Astrocyte of the spinal cord (primary cell): ENCODE data around the gene CAPS.
A peak's percentile ranks its signal among the peaks of the same experiment; 100 is the strongest.

ENCODE experiments used
- DNase-seq: peaks from one replicate; pipeline ENCODE4 v3.0.0; 2011; ENCODE audit warnings: low read depth, low spot score
- H3K4me3 ChIP-seq: 2 replicates; pipeline ENCODE4 v1.5.1; 2011; ENCODE audit warnings: low read depth, mild to moderate bottlenecking, low read length, moderate library complexity
- CTCF ChIP-seq: IDR thresholded peaks from 2 replicates; pipeline ENCODE4 v1.5.1; 2012; ENCODE audit warnings: low read depth, mild to moderate bottlenecking, low read length, inconsistent platforms
- in situ Hi-C: cut with HindIII; loops from 2 replicates; pipeline ENCODE4 v1.10.0; 2017; ENCODE audit warnings: low sequenced_read_pairs

Gene CAPS

DNA sequence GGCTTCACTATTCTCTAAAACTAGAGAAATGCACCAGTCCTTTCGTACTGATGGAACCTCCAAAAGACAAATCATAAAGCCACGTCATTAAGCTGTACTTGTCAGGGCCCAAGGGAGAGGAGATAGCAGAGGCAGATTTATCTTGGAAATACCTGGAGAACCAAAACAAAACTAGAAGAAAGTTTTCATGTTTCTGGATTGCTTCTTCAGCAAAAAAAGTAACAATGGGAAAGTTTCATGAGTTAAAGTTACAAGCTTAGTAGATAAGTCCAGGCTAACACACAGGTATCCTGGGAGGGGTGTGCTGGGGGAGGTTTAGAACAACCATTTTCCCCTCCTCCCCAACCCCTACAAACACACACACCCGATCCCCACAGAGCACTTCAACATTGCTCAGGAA, 42.3 kb downstream of the CAPS start:
- TF ChIP-seq CTCF = no peak
- no peak overlapping the region for H3K4me3 ChIP-seq
- in situ Hi-C loops = no loop called here
- DNase-seq = no peak

GRCh38 chr19:5956728-5957127, 42.7 kb downstream of the CAPS start:
- TF ChIP-seq CTCF = no peak
- in situ Hi-C loops = no loop called here
- no peak overlapping the region for H3K4me3 ChIP-seq
- no peak for DNase-seq

GRCh38 chr19:5957170-5957569, 43.1 kb downstream of the CAPS start:
- in situ Hi-C loops = no loop called here
- peak; percentile 37 for DNase-seq
- TF ChIP-seq CTCF = no peak
- no peak overlapping the region for H3K4me3 ChIP-seq

DNA sequence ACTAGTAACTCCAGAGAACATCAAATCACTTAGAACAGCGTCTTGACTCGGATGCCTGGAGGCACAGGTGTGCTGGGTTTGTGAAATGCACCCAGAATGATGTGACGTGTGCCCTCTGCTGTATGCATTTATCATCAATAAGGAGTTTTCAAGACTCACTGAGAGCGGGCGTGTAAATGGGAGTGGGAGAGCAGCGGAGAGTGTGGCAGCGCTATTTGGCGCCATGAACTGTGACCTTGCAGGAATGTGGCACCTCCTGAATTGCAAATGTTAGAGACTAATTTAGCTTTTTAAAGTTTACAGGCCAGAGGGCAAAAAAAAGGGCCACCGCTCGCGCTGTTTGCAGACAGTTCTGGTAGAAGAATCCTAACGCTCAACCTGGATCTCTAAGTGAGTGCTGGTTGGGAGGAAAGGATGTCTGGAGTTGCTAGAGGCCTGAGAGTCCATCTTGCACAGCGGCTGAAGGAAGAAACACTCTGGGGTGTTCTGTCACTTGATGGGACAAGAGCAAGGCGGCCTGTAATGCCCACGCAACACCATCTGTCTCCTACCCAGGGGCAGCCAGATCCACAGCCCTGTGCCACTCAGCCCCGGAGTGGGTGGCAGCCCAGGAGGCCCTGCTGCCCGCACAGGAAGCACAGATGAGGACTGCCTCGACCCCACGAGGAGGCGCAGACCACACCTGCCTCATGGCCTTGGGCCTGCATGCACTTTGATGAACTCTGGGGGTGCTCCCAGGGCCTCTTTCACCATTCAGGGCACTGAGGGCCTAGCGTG, 44.2 kb downstream of the CAPS start:
- in situ Hi-C loops = no loop called here

GRCh38 chr19:5958851-5959122, 44.7 kb downstream of the CAPS start:
- DNase-seq = no peak
- no peak overlapping the region for H3K4me3 ChIP-seq
- no peak for TF ChIP-seq CTCF
- in situ Hi-C loops = no loop called here

More for the DNA sequence above, 44.2 kb downstream of the CAPS start:
- no peak for DNase-seq
- no peak for TF ChIP-seq CTCF
- no peak overlapping the region for H3K4me3 ChIP-seq

DNA sequence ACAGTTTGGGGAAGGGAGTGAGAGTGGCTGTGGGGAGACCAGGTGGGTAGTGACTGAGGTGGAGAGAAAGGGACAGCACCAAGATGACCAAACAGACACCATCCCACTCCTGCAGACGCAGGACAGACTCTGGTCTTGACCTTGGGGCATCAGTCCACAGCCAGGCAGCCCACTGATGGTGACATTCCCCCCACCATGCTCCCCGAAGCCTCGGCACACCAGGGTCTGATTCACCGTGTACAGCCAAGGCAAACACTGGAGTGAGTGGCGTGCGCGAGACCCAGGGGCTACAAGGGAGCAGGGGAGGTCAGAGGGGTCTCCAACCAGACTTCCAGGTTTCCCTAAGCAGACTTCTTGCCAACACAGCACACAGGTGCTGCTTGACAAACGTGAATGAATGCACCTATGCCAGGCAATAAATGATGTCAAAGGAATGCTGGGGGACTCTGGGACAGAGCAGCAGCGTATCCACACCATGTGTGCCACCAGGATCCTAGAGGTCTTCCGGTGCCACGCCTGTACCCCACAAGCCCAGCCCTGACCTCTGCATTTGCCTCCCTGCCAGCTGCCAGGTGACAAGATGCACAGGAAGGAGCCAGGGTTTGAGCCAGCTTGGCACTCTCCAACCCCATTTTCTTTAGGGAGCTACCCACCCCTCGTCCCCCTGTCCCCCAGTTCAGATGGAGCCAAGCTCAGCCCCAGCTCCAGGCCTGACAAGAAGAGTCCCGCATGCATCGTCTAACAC, 45.4 kb downstream of the CAPS start:
- in situ Hi-C loops = no loop called here
- TF ChIP-seq CTCF = no peak
- no peak for DNase-seq
- no peak overlapping the region for H3K4me3 ChIP-seq
